Measurements from ENCODE around the gene KLF4. TPM values are rescaled to one million over a fixed set of nuclear protein-coding genes. Genes with fewer than 3 reads are reported as not detected.

The KLF4 gene
- total RNA-seq, 1 experiment from 2014 or later, result 19.9 TPM

DNA sequence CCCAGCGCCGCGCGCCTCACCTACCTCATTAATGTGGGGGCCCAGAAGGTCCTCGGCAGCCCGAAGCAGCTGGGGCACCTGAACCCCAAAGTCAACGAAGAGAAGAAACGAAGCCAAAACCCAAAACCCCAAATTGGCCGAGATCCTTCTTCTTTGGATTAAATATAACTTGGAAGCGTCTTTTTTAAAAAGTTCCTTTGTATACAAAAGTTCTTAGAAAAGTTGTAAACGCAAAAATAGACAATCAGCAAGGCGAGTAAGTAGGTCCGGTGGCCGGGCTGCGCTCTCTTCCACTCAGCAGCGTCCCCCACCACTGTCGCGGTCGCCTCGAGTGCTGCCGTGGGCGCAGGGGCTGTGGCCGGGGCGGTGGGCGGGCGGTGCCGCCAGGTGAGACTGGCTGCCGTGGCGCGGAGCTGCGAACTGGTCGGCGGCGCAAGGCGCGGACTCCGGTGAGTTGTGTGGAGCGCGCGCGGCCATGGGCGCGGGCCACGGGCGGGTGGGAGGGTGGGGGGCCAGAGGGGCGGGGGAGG, 360 bp downstream of the KLF4 start:
- CTCF ChIA-PET, result interaction anchor here (0.6 kb wide), 2 partner anchors 248 to 783 kb away, joined by 3 to 4 read pairs; no protein-coding TSS in a partner anchor
- TF ChIP-seq, protein P1, sequence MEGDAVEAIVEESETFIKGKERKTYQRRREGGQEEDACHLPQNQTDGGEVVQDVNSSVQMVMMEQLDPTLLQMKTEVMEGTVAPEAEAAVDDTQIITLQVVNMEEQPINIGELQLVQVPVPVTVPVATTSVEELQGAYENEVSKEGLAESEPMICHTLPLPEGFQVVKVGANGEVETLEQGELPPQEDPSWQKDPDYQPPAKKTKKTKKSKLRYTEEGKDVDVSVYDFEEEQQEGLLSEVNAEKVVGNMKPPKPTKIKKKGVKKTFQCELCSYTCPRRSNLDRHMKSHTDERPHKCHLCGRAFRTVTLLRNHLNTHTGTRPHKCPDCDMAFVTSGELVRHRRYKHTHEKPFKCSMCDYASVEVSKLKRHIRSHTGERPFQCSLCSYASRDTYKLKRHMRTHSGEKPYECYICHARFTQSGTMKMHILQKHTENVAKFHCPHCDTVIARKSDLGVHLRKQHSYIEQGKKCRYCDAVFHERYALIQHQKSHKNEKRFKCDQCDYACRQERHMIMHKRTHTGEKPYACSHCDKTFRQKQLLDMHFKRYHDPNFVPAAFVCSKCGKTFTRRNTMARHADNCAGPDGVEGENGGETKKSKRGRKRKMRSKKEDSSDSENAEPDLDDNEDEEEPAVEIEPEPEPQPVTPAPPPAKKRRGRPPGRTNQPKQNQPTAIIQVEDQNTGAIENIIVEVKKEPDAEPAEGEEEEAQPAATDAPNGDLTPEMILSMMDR (IDR thresholded peaks at IDR 0.05; ENCODE audit: unreplicated experiment), result no peak
- BruUV-seq (replicated peaks), result TSS peak; percentile 39
- no peak for DNase-seq
- H3K36me3 Mint-ChIP-seq (ENCODE audit: insufficient read depth, unreplicated experiment), result peaks cover 53% of the 10 kb centered on the region
- H3K4me1 Mint-ChIP-seq (ENCODE audit: low read depth, unreplicated experiment), result peaks cover 36% of the 10 kb centered on the region
- H3K27ac Mint-ChIP-seq (ENCODE audit: unreplicated experiment), result peak overlapping the region; percentile 94
- H3K9me3 Mint-ChIP-seq (ENCODE audit: low read depth, unreplicated experiment), result no peaks in the 10 kb centered on the region
- H3K4me3 Mint-ChIP-seq (ENCODE audit: low read depth, unreplicated experiment), result peak overlapping the region; percentile 84
- intact Hi-C loops (cut with micrococcal nuclease; ENCODE audit: unreplicated experiment), result loop anchor here (5.0 to 10.0 kb wide), 3 partner anchors 58 to 1276 kb away; no protein-coding TSS in a partner anchor
- no peaks in the 10 kb centered on the region for H3K27me3 Mint-ChIP-seq (ENCODE audit: unreplicated experiment)

DNA sequence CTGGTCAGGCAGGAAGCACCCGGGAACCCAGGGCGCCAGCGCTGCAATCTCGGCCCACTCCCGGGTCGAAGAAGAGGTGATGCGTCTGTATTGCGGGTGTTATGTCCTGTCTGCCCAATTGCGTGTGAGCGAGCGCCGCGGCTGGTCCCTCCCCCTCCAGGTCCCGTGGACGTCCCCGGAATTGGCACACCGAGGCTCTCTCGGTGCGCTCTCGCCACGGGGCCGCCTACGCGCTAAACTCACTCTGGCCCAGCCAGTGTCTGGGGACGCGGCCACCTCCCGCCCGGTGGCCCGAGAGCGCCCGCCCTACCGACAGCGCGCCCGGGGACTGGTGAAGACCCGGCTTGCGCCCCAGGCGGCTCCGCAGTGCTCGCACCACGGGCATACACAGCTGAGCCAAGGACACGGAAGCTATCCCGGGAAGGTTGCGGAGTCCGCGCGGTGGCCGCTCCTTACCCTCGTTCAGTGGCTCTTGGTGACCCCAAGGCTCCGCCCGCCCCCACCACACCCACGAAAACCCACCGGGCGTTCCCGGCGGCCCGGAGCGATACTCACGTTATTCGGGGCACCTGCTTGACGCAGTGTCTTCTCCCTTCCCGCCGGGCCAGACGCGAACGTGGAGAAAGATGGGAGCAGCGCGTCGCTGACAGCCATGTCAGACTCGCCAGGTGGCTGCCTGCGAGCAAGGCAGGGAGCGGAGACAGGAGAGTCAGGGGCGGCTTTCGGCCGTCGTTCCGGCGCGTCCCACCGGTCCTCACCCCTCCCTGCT, 1.0 kb downstream of the KLF4 start:
- TF ChIP-seq, protein P1 (IDR thresholded peaks at IDR 0.05; ENCODE audit: unreplicated experiment), result no peak
- intact Hi-C loops (cut with micrococcal nuclease; ENCODE audit: unreplicated experiment), result loop anchor here (5.0 to 10.0 kb wide), 3 partner anchors 59 to 1276 kb away; no protein-coding TSS in a partner anchor
- no peaks in the 10 kb centered on the region for H3K9me3 Mint-ChIP-seq (ENCODE audit: low read depth, unreplicated experiment)
- no peaks in the 10 kb centered on the region for H3K27me3 Mint-ChIP-seq (ENCODE audit: unreplicated experiment)
- CTCF ChIA-PET, result no interaction called here
- BruUV-seq (replicated peaks), result no TSS peak
- peaks cover 53% of the 10 kb centered on the region for H3K36me3 Mint-ChIP-seq (ENCODE audit: insufficient read depth, unreplicated experiment)
- H3K4me1 Mint-ChIP-seq (ENCODE audit: low read depth, unreplicated experiment), result peaks cover 34% of the 10 kb centered on the region
- peak overlapping the region; percentile 94 for H3K27ac Mint-ChIP-seq (ENCODE audit: unreplicated experiment)
- peak; percentile 47 for DNase-seq
- H3K4me3 Mint-ChIP-seq (ENCODE audit: low read depth, unreplicated experiment), result peak overlapping the region; percentile 84

DNA sequence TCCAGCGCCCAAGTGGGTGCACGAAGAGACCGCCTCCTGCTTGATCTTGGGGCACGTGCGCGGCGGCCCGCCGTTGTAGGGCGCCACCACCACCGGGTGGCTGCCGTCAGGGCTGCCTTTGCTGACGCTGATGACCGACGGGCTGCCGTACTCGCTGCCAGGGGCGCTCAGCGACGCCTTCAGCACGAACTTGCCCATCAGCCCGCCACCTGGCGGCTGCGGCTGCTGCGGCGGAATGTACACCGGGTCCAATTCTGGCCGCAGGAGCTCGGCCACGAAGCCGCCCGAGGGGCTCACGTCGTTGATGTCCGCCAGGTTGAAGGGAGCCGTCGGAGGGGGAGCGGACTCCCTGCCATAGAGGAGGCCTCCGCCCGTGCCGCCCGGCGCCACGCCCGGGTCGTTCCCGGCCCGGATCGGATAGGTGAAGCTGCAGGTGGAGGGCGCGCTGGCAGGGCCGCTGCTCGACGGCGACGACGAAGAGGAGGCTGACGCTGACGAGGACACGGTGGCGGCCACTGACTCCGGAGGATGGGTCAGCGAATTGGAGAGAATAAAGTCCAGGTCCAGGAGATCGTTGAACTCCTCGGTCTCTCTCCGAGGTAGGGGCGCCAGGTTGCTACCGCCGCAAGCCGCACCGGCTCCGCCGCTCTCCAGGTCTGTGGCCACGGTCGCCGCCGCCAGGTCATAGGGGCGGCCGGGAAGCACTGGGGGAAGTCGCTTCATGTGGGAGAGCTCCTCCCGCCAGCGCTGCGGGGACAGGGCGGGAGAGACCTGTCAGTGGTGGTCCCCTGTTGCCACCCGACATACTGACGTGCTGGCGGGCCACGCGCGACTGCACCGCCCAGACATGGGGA, 1.8 kb downstream of the KLF4 start:
- peak; percentile 52 for DNase-seq
- TF ChIP-seq, protein P1 (IDR thresholded peaks at IDR 0.05; ENCODE audit: unreplicated experiment), result peak; percentile 17
- H3K9me3 Mint-ChIP-seq (ENCODE audit: low read depth, unreplicated experiment), result no peaks in the 10 kb centered on the region

More for the DNA sequence above, 1.8 kb downstream of the KLF4 start:
- H3K27ac Mint-ChIP-seq (ENCODE audit: unreplicated experiment), result no peak overlapping the region
- H3K27me3 Mint-ChIP-seq (ENCODE audit: unreplicated experiment), result no peaks in the 10 kb centered on the region
- intact Hi-C loops (cut with micrococcal nuclease; ENCODE audit: unreplicated experiment), result loop anchor here (5.0 to 10.0 kb wide), 3 partner anchors 60 to 1277 kb away; no protein-coding TSS in a partner anchor
- BruUV-seq (replicated peaks), result no TSS peak
- H3K36me3 Mint-ChIP-seq (ENCODE audit: insufficient read depth, unreplicated experiment), result peaks cover 53% of the 10 kb centered on the region
- CTCF ChIA-PET, result interaction anchor here (0.8 kb wide), 1 partner anchor 65 kb away, joined by 5 read pairs; no protein-coding TSS in a partner anchor
- peak overlapping the region; percentile 84 for H3K4me3 Mint-ChIP-seq (ENCODE audit: low read depth, unreplicated experiment)
- peaks cover 34% of the 10 kb centered on the region for H3K4me1 Mint-ChIP-seq (ENCODE audit: low read depth, unreplicated experiment)

Measured in Calu3 (cell line).